Endodermal cell (in vitro differentiated cells): Measurements from ENCODE around the gene CABP4. TPM values are rescaled to one million over a fixed set of nuclear protein-coding genes. Genes with fewer than 3 reads are reported as not detected.

Experiments
- DNase-seq: peaks from one replicate; pipeline ENCODE4 v3.0.0-alpha.2; 2017
- H3K27ac ChIP-seq: 2 replicates; pipeline ENCODE4 v1.5.1; 2013; ENCODE audit warnings: mild to moderate bottlenecking, low read depth, low read length, moderate library complexity
- H3K27me3 ChIP-seq: 2 replicates; pipeline ENCODE4 v1.6.1; 2013; ENCODE audit warnings: mild to moderate bottlenecking, low read length, moderate library complexity; ENCODE audit not compliant: insufficient read depth, control insufficient read depth, poor library complexity, severe bottlenecking
- H3K36me3 ChIP-seq: 2 replicates; pipeline ENCODE4 v1.7.0; 2013; ENCODE audit warnings: mild to moderate bottlenecking, low read length, moderate library complexity; ENCODE audit not compliant: control insufficient read depth, insufficient read depth
- H3K4me1 ChIP-seq: one replicate; pipeline ENCODE4 v1.7.0; 2013; ENCODE audit warnings: low read length; ENCODE audit not compliant: control insufficient read depth, insufficient read depth
- H3K4me3 ChIP-seq: 2 replicates; pipeline ENCODE4 v1.5.1; 2013; ENCODE audit warnings: mild to moderate bottlenecking, low read length, moderate library complexity
- H3K9ac ChIP-seq: 2 replicates; pipeline ENCODE4 v1.6.1; 2013; ENCODE audit warnings: mild to moderate bottlenecking, low read length, moderate library complexity; ENCODE audit not compliant: poor library complexity, severe bottlenecking; ENCODE audit errors: extremely low read depth
- H3K9me3 ChIP-seq: 2 replicates; pipeline ENCODE4 v1.6.1; 2013; ENCODE audit warnings: mild to moderate bottlenecking, low read length, moderate library complexity; ENCODE audit not compliant: control insufficient read depth
- H3K27ac Mint-ChIP-seq: 2 replicates; pipeline ENCODE4 v1.8.0; 2020; ENCODE audit warnings: mixed read lengths
- H3K27me3 Mint-ChIP-seq: 2 replicates; pipeline ENCODE4 v1.8.0; 2021; ENCODE audit warnings: mild to moderate bottlenecking, mixed read lengths; ENCODE audit not compliant: insufficient read depth
- H3K36me3 Mint-ChIP-seq: 2 replicates; pipeline ENCODE4 v1.8.0; 2020; ENCODE audit warnings: low read depth, mixed read lengths
- H3K4me1 Mint-ChIP-seq: 2 replicates; pipeline ENCODE4 v1.8.0; 2020; ENCODE audit warnings: mixed read lengths
- H3K4me3 Mint-ChIP-seq: 2 replicates; pipeline ENCODE4 v1.8.0; 2020; ENCODE audit warnings: mild to moderate bottlenecking, moderate library complexity, mixed read lengths
- H3K9me3 Mint-ChIP-seq: 2 replicates; pipeline ENCODE4 v1.8.0; 2020; ENCODE audit warnings: mild to moderate bottlenecking, mixed read lengths
- WGBS, 2 experiments: methylation state at CpG; one replicate each; pipeline versions ENCODE4 v1.1.5 to v1.1.7; 2013; ENCODE audit warnings: missing lambda C conversion rate in 2 of 2, mixed read lengths in 1 of 2; ENCODE audit not compliant: insufficient coverage in 1 of 2, insufficient read length in 1 of 2; 5-methylcytosine and 5-hydroxymethylcytosine counted together
- total RNA-seq, 2 donors: library from RNA; stranded (reverse); fragmentation: NEBNext Ultra II Directional in 1 of 2; extraction: Animal tissue kit (Norgen Biotek cat#: 25700) in 1 of 2; gene quantifications; 2 replicates in 1 of 2; 3 replicates in 1 of 2; pipeline ENCODE4 v1.2.1, GENCODE V29; 2021
- TF ChIP-seq, protein P1 (sequence below): fragments of 200-600 bp; sonication (generic); conservative IDR thresholded peaks from 2 replicates; pipeline ENCODE4 v1.5.0; 2021; ENCODE audit warnings: antibody characterized with exemption, mild to moderate bottlenecking

CABP4 gene
- total RNA-seq, 2 donors from 2014 or later: not detected

DNA sequence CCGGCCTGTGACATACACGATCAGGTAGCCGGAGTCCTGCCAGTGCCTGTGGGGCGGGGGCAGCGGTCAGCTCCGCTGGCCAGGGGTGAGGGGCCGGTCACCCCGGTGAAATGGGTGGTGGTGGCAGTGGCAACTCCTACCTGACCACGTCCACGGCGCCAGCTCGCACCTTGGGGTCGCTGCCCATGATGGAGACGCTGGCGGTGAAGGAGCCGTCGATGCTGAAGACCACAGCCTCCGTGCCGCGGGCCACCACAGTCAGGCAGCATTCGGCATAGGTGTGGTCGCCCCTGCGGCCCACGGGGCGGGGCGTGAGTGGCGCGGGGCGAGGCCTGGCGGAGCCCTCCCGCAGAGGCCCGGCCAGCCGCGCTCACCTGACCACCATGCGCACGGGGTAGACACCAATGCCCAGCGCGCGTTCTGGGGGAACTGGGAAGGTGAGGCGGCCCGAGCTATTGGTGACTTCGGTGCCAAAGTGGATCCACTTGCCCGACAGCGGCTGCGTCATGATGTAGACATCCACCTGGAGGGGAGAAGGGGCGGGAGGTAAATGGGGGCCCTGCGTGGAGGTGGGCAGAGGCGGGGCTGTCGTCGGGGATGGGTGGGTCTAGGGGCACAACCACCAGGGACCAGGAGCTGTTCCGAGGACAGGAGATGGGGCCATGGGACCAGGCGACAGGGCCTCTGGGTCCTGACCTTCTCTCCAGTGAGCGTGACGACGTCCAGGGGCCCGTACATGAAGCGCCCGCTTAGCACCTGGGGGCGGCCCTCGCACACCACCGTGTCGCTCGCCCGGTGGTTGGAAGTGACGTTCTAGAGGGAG is 38.6 kb downstream of the CABP4 start:
- H3K27ac Mint-ChIP-seq: no peak overlapping the region
- no peaks in the 10 kb centered on the region for H3K27me3 Mint-ChIP-seq
- 95 to 97% methylated on average over 36 to 65 of the region's 65 CpGs for WGBS, 2 experiments
- Histone ChIP-seq H3K27ac (no peak overlapping the region), H3K9me3 (no peaks in the 10 kb centered on the region), H3K4me1 (no peaks in the 10 kb centered on the region), H3K27me3 (no peaks in the 10 kb centered on the region), H3K36me3 (peaks cover 11% of the 10 kb centered on the region), H3K9ac (no peak overlapping the region), H3K4me3 (no peak overlapping the region)
- no peaks in the 10 kb centered on the region for H3K4me1 Mint-ChIP-seq
- no peaks in the 10 kb centered on the region for H3K9me3 Mint-ChIP-seq
- DNase-seq: no peak
- H3K36me3 Mint-ChIP-seq: peaks cover 29% of the 10 kb centered on the region
- no peak overlapping the region for H3K4me3 Mint-ChIP-seq
- TF ChIP-seq, protein P1, sequence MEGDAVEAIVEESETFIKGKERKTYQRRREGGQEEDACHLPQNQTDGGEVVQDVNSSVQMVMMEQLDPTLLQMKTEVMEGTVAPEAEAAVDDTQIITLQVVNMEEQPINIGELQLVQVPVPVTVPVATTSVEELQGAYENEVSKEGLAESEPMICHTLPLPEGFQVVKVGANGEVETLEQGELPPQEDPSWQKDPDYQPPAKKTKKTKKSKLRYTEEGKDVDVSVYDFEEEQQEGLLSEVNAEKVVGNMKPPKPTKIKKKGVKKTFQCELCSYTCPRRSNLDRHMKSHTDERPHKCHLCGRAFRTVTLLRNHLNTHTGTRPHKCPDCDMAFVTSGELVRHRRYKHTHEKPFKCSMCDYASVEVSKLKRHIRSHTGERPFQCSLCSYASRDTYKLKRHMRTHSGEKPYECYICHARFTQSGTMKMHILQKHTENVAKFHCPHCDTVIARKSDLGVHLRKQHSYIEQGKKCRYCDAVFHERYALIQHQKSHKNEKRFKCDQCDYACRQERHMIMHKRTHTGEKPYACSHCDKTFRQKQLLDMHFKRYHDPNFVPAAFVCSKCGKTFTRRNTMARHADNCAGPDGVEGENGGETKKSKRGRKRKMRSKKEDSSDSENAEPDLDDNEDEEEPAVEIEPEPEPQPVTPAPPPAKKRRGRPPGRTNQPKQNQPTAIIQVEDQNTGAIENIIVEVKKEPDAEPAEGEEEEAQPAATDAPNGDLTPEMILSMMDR: no peak

DNA sequence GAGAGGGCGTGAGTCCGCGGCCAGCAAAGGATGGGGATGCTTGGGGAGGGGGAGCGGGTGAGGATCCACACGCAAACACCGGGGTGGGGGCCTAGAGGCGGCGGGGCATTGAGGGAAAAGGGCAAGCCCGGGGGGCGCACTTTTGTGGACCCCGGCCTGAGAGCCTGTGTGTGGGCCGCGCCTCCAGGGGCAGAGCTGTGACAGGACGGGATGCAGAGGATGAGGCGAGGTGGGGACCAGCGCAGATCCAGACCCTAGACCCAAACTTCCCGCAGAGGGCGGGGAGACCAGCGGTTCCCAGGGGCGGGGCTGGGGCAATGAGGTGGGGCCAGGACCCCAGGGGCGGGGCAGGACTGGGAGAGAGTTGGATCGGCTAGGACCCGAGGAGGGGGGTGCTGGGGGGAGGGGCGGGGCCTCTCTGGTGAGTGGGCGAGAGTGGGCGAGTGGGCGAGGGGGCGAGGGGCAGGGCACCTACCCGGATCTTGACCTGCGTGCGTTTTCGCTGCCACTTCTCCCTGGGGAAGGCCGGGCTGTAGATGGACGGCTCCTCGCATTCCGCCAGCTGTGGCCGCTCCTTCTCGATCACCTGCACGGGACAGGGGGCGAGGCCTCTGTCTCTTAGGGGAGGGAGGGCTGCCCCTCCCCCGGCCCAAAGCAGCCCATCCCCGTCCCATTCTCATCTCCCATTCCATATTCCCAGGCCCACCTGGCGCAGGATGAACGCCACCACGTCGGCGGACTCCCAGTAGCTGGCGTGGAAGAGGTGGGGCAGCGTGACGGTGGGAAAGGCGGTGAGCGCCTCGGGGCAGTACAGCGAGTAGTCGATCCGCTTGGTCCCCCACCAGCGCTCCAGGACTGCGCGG is 39.4 kb downstream of the CABP4 start:
- 96 to 99% methylated on average over 27 to 55 of the region's 59 CpGs for WGBS, 2 experiments
- Mint-ChIP-seq H3K9me3 (no peaks in the 10 kb centered on the region), H3K27ac (no peak overlapping the region), H3K27me3 (no peaks in the 10 kb centered on the region), H3K4me1 (no peaks in the 10 kb centered on the region), H3K4me3 (no peak overlapping the region), H3K36me3 (peaks cover 30% of the 10 kb centered on the region)
- Histone ChIP-seq H3K27ac (no peak overlapping the region), H3K27me3 (no peaks in the 10 kb centered on the region), H3K9ac (no peak overlapping the region), H3K4me3 (no peak overlapping the region), H3K4me1 (no peaks in the 10 kb centered on the region), H3K9me3 (no peaks in the 10 kb centered on the region), H3K36me3 (peaks cover 11% of the 10 kb centered on the region)
- TF ChIP-seq, protein P1: no peak
- no peak for DNase-seq

GRCh38 chr11:67495234-67496005 is 40.3 kb downstream of the CABP4 start:
- H3K27ac ChIP-seq: no peak overlapping the region
- 95 to 96% methylated on average over 9 to 14 of the region's 16 CpGs for WGBS, 2 experiments
- peaks cover 11% of the 10 kb centered on the region for H3K36me3 ChIP-seq
- Mint-ChIP-seq H3K27me3 (no peaks in the 10 kb centered on the region), H3K4me1 (no peaks in the 10 kb centered on the region), H3K36me3 (peaks cover 25% of the 10 kb centered on the region), H3K9me3 (no peaks in the 10 kb centered on the region), H3K4me3 (no peak overlapping the region), H3K27ac (no peak overlapping the region)
- no peaks in the 10 kb centered on the region for H3K4me1 ChIP-seq
- no peak overlapping the region for H3K9ac ChIP-seq
- H3K27me3 ChIP-seq: no peaks in the 10 kb centered on the region
- no peak for DNase-seq
- TF ChIP-seq, protein P1: no peak
- no peaks in the 10 kb centered on the region for H3K9me3 ChIP-seq
- no peak overlapping the region for H3K4me3 ChIP-seq
